Thoracic aorta endothelial cell (primary cell): ENCODE results near the gene DEFB128. TPM values are rescaled to one million over a fixed set of nuclear protein-coding genes. Genes with fewer than 3 reads are reported as not detected.

Experiments
- total RNA-seq: library from RNA; depleted of rRNA; stranded (reverse); fragments of >200 nt; gene quantifications from 2 replicates; pipeline ENCODE4 v1.2.3, GENCODE V29; 2012

Gene DEFB128
- not detected in 2 replicates for total RNA-seq

GRCh38 chr20:189611-190010 lies at the start of gene DEFB128:
Gene DEFB128, minus strand, starts transcription at chr20:189711. Its CDS starts 88 bp downstream, at chr20:189623.

GRCh38 chr20:226958-227357 lies 37.4 kb upstream of the DEFB128 start, which contains the start of gene DEFB129:
Gene DEFB129, plus strand, starts transcription at chr20:227258. Its CDS starts 31 bp downstream, at chr20:227289.

GRCh38 chr20:157154-157553 lies 32.4 kb downstream of the DEFB128 start, which contains the start of gene DEFB127:
Gene DEFB127, plus strand, starts transcription at chr20:157454. Its CDS starts 91 bp downstream, at chr20:157545.

GRCh38 chr20:142290-142689 lies 47.2 kb downstream of the DEFB128 start, which contains the start of gene DEFB126:
Gene DEFB126, plus strand, starts transcription at chr20:142590. Its CDS starts 39 bp downstream, at chr20:142629.

Other genes starting within 250 kb of the DEFB128 start
- not detected in 2 replicates for gene DEFB125, start 102.0 kb downstream of the DEFB128 start, total RNA-seq
- gene DEFB126, start 47.1 kb downstream of the DEFB128 start, total RNA-seq: not detected in 2 replicates
- gene DEFB127, start 32.3 kb downstream of the DEFB128 start, total RNA-seq: not detected in 2 replicates
- not detected in 2 replicates for gene DEFB129, start 37.5 kb upstream of the DEFB128 start, total RNA-seq
- not detected in 2 replicates for gene DEFB132, start 68.0 kb upstream of the DEFB128 start, total RNA-seq
- gene C20orf96, start 101.0 kb upstream of the DEFB128 start, total RNA-seq: 3.2 and 4.9 TPM in 2 replicates
- gene ZCCHC3, start 107.9 kb upstream of the DEFB128 start, total RNA-seq: 14.9 and 15.3 TPM in 2 replicates
- 9.3 and 10.8 TPM in 2 replicates for gene SOX12, start 135.8 kb upstream of the DEFB128 start, total RNA-seq
- gene NRSN2, start 157.4 kb upstream of the DEFB128 start, total RNA-seq: 29.0 and 41.0 TPM in 2 replicates
- 52.1 and 65.8 TPM in 2 replicates for gene TRIB3, start 191.0 kb upstream of the DEFB128 start, total RNA-seq
- 55.2 and 62.1 TPM in 2 replicates for gene RBCK1, start 218.6 kb upstream of the DEFB128 start, total RNA-seq